Fibroblast of upper back skin (primary cell): Measurements from ENCODE around the gene RSPO4.

Experiments used
- DNase-seq: peaks from one replicate; pipeline ENCODE4 v3.0.0-alpha.2; 2013

The RSPO4 gene

GRCh38 chr20:967796-968742 lies 34.0 kb downstream of the RSPO4 start:
- DNase-seq, result peak; percentile 6

- DNase-seq, result no peak
Observed at GRCh38 chr20:965956-966355, 36.2 kb downstream of the RSPO4 start.

- DNase-seq, result no peak
Observed at GRCh38 chr20:963795-964194, 38.3 kb downstream of the RSPO4 start.

- no peak for DNase-seq
Observed at GRCh38 chr20:962683-963082, 39.4 kb downstream of the RSPO4 start.

- DNase-seq, result no peak
Observed at GRCh38 chr20:962223-962622, 39.9 kb downstream of the RSPO4 start.

- no peak for DNase-seq
Observed at GRCh38 chr20:961768-962167, 40.3 kb downstream of the RSPO4 start.

GRCh38 chr20:959996-960615 lies 42.0 kb downstream of the RSPO4 start:
- DNase-seq, result no peak

- DNase-seq, result no peak
Observed at GRCh38 chr20:958936-959815, 42.9 kb downstream of the RSPO4 start.

GRCh38 chr20:957544-957943 lies 44.6 kb downstream of the RSPO4 start:
- DNase-seq, result no peak

- peak; percentile 48 for DNase-seq
Observed at GRCh38 chr20:956330-956951, 45.7 kb downstream of the RSPO4 start.

GRCh38 chr20:955656-956055 lies 46.5 kb downstream of the RSPO4 start:
- no peak for DNase-seq

GRCh38 chr20:955111-955510 lies 47.0 kb downstream of the RSPO4 start:
- no peak for DNase-seq

- DNase-seq, result no peak
Observed at GRCh38 chr20:953742-954141, 48.4 kb downstream of the RSPO4 start.

- no peak for DNase-seq
Observed at GRCh38 chr20:952196-952795, 49.8 kb downstream of the RSPO4 start.

- DNase-seq, result no peak
Observed at GRCh38 chr20:951384-952169, 50.5 kb downstream of the RSPO4 start.

- DNase-seq, result no peak
Observed at GRCh38 chr20:949717-950116, 52.4 kb downstream of the RSPO4 start.

GRCh38 chr20:946826-947225 lies 55.3 kb downstream of the RSPO4 start:
- DNase-seq, result no peak

GRCh38 chr20:945841-946240 lies 56.3 kb downstream of the RSPO4 start:
- no peak for DNase-seq

- no peak for DNase-seq
Observed at GRCh38 chr20:944774-945410, 57.2 kb downstream of the RSPO4 start.

- no peak for DNase-seq
Observed at GRCh38 chr20:944148-944547, 58.0 kb downstream of the RSPO4 start.

GRCh38 chr20:942611-943010 lies 59.5 kb downstream of the RSPO4 start:
- DNase-seq, result no peak
